HEK293 (cell line): ENCODE measurements around the gene TGFB1I1.
"Not testable (repeated sequence)": the region's sequence is repeated elsewhere in the genome, so short reads cannot be mapped to it uniquely, and the experiment has no call there.

Experiments
- CTCF ChIA-PET: fragments of 350-600 bp; formaldehyde crosslinking; extraction: SDS; loops from one replicate; lab custom pipeline; 2021; ENCODE audit warnings: antibody characterized with exemption; lab: Yijun Ruan, JAX
- POLR2A ChIA-PET: fragments of 300-600 bp; formaldehyde crosslinking; extraction: SDS; loops from one replicate; lab custom pipeline; 2020; ENCODE audit warnings: antibody characterized with exemption, inconsistent platforms; lab: Yijun Ruan, JAX
- H3K27ac ChIP-seq: fragments of 200-500 bp; sonication (Bioruptor generic); 2 replicates; pipeline ENCODE4 v1.5.1; 2014; ENCODE audit warnings: low read depth, low read length, control low read depth, inconsistent platforms; ENCODE audit errors: extremely low read depth
- H3K36me3 ChIP-seq, 2 experiments: fragments of 200-500 bp in 1 of 2; sonication (Bioruptor generic) in 1 of 2; 1 replicate in 1 of 2; 2 replicates in 1 of 2; pipeline ENCODE4 v1.5.1; 2014 to 2017; ENCODE audit warnings: inconsistent platforms in 2 of 2, low read length in 2 of 2; ENCODE audit not compliant: control insufficient read depth in 2 of 2, insufficient read depth in 1 of 2
- H3K4me1 ChIP-seq: fragments of 200-500 bp; sonication (Bioruptor generic); 2 replicates; pipeline ENCODE4 v1.5.1; 2014; ENCODE audit warnings: mild to moderate bottlenecking, low read length, inconsistent platforms; ENCODE audit not compliant: control insufficient read depth, insufficient read depth
- H3K4me3 ChIP-seq: 2 replicates; pipeline ENCODE4 v1.5.1; 2011; ENCODE audit warnings: low read depth, mild to moderate bottlenecking, control low read depth, low read length, moderate library complexity
- H3K9me3 ChIP-seq: fragments of 200-500 bp; sonication (Bioruptor generic); 2 replicates; pipeline ENCODE4 v1.5.1; 2014; ENCODE audit warnings: low read depth, low read length, inconsistent platforms; ENCODE audit not compliant: control insufficient read depth, insufficient read depth
- AEBP2 ChIP-seq: fragments of 450-650 bp; formaldehyde crosslinking; IDR thresholded peaks from 2 replicates; pipeline ENCODE4 v1.5.1; 2016; ENCODE audit warnings: missing biosample characterization, missing genetic modification characterization, borderline replicate concordance
- PRDM4 ChIP-seq: fragments of 450-650 bp; formaldehyde crosslinking; IDR thresholded peaks from 2 replicates; pipeline ENCODE4 v1.5.1; 2017; ENCODE audit warnings: missing biosample characterization, missing genetic modification characterization
- TSHZ1 ChIP-seq: fragments of 450-650 bp; formaldehyde crosslinking; IDR thresholded peaks from 2 replicates; pipeline ENCODE4 v1.5.1; 2016; ENCODE audit warnings: missing biosample characterization, missing genetic modification characterization, borderline replicate concordance
- ZBTB7A ChIP-seq: fragments of 450-650 bp; formaldehyde crosslinking; IDR thresholded peaks from 2 replicates; pipeline ENCODE4 v1.5.1; 2016; ENCODE audit warnings: low read depth, missing biosample characterization, missing genetic modification characterization
- ZNF155 ChIP-seq: fragments of 450-650 bp; formaldehyde crosslinking; IDR thresholded peaks from 2 replicates; pipeline ENCODE4 v1.5.1; 2016; ENCODE audit warnings: missing biosample characterization, missing genetic modification characterization
- ZNF16 ChIP-seq: fragments of 450-650 bp; formaldehyde crosslinking; IDR thresholded peaks from 2 replicates; pipeline ENCODE4 v1.5.1; 2016; ENCODE audit warnings: low read depth, missing biosample characterization, missing genetic modification characterization
- ZNF202 ChIP-seq: fragments of 450-650 bp; formaldehyde crosslinking; IDR thresholded peaks from 2 replicates; pipeline ENCODE4 v1.5.1; 2016; ENCODE audit warnings: missing biosample characterization, missing genetic modification characterization, borderline replicate concordance
- ZNF391 ChIP-seq: fragments of 450-650 bp; formaldehyde crosslinking; IDR thresholded peaks from 2 replicates; pipeline ENCODE4 v1.5.1; 2016; ENCODE audit warnings: low read depth, missing biosample characterization, missing genetic modification characterization, borderline replicate concordance
- ZNF548 ChIP-seq: fragments of 450-650 bp; formaldehyde crosslinking; IDR thresholded peaks from 2 replicates; pipeline ENCODE4 v1.5.1; 2016; ENCODE audit warnings: missing biosample characterization, missing genetic modification characterization
- ZNF639 ChIP-seq: fragments of 450-650 bp; formaldehyde crosslinking; IDR thresholded peaks from 2 replicates; pipeline ENCODE4 v1.5.1; 2016; ENCODE audit warnings: missing biosample characterization, missing genetic modification characterization
- TF ChIP-seq, protein P1 (sequence below): fragments of 450-650 bp; formaldehyde crosslinking; IDR thresholded peaks from 2 replicates; pipeline ENCODE4 v1.5.1; 2016; ENCODE audit warnings: missing biosample characterization, missing genetic modification characterization
- TF ChIP-seq, protein P2 (sequence below): fragments of 450-650 bp; formaldehyde crosslinking; IDR thresholded peaks from 2 replicates; pipeline ENCODE4 v1.5.1; 2016; ENCODE audit warnings: missing biosample characterization, missing genetic modification characterization

TGFB1I1 gene

DNA sequence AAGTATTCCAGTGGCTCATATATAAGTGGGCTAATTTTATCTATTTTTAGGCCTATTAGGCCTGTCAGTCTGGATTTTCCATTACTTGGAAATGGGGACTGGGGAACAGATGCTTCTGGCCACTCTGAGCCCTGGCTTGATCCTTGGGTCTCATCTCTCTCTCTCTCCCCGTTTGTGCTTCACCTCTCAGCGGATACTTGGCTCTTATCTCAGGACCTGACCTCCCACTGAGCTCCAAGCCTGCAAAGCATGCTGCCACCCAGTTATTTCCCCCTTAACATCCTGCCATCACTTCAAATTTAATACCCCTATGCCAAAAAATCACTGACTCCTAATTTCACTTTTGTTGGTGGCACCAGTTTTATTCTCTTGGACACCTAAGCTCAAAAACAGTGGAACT lies 33.5 kb upstream of the TGFB1I1 start (continued):
- no peak for TF ChIP-seq TSHZ1

DNA sequence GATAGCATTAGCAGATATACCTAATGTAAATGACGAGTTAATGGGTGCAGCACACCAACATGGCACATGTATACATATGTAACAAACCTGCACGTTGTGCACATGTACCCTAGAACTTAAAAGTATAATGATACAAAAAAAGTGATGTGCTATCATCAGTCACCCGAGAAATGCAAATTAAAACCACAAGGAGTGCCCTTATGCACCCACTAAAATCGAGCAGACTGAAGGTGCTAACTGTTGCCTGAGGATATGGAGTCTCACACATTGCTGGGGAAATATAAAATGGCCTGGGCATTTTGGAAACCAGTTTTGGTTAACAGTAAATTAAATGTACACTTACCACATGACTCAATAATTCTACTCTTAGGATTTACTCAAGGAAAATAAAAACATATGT lies 32.9 kb upstream of the TGFB1I1 start:
- ChIA-PET CTCF (interaction anchor here (0.7 to 1.5 kb wide), 3 partner anchors 13 to 478 kb away, joined by 3 to 4 read pairs (median 3); no protein-coding TSS in a partner anchor), POLR2A (interaction anchor here (0.6 kb wide), 1 partner anchor 485 kb away, joined by 3 read pairs; no protein-coding TSS in a partner anchor)
- not testable (repeated sequence) for H3K36me3 ChIP-seq, H3K9me3 ChIP-seq, H3K4me1 ChIP-seq, H3K27ac ChIP-seq, H3K4me3 ChIP-seq

GRCh38 chr16:31439519-31439918 lies 32.4 kb upstream of the TGFB1I1 start:
- Histone ChIP-seq H3K36me3 (no peaks in the 10 kb centered on the region), H3K9me3 (no peaks in the 10 kb centered on the region)
- TF ChIP-seq ZNF202 (tag by site-specific recombination) (no peak), ZBTB7A (tag by site-specific recombination) (no peak), PRDM4 (tag by site-specific recombination) (no peak), ZNF639 (no peak), ZNF548 (tag by site-specific recombination) (no peak), AEBP2 (no peak), ZNF391 (tag by site-specific recombination) (no peak), ZNF16 (tag by site-specific recombination) (no peak), ZNF155 (tag by site-specific recombination) (no peak)
- TF ChIP-seq, protein P1, sequence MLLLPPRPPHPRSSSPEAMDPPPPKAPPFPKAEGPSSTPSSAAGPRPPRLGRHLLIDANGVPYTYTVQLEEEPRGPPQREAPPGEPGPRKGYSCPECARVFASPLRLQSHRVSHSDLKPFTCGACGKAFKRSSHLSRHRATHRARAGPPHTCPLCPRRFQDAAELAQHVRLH (tag by site-specific recombination): no peak
- TF ChIP-seq, protein P2, sequence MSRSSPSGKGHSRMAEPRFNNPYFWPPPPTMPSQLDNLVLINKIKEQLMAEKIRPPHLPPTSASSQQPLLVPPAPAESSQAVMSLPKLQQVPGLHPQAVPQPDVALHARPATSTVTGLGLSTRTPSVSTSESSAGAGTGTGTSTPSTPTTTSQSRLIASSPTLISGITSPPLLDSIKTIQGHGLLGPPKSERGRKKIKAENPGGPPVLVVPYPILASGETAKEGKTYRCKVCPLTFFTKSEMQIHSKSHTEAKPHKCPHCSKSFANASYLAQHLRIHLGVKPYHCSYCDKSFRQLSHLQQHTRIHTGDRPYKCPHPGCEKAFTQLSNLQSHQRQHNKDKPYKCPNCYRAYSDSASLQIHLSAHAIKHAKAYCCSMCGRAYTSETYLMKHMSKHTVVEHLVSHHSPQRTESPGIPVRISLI: no peak
- TF ChIP-seq, all 188 proteins: peak for 0
- ChIA-PET CTCF (interaction anchor here (0.7 to 1.5 kb wide), 4 partner anchors 12 to 392 kb away, joined by 3 read pairs; no protein-coding TSS in a partner anchor), POLR2A (interaction anchor here (1.1 kb wide), 1 partner anchor 322 kb away, joined by 3 read pairs; the partner anchor contains the start of gene KAT8)
- no peaks in the 10 kb centered on the region for H3K4me1 ChIP-seq
- no peak overlapping the region for H3K4me3 ChIP-seq
- H3K27ac ChIP-seq: no peak overlapping the region
